Left lobe of liver (tissue), 2 donors: Measurements from ENCODE around the gene SF3A1. TPM values are rescaled to one million over a fixed set of nuclear protein-coding genes. Genes with fewer than 3 reads are reported as not detected.
A peak's percentile ranks its signal among the peaks of the same experiment; 100 is the strongest.

Experiments
- ATAC-seq: fragments of 200-7000 bp; cut with Tn5 transposase; one replicate; pipeline ENCODE4 v1.9.1; 2020; ENCODE audit warnings: mild to moderate bottlenecking, moderate library complexity
- DNase-seq: peaks from one replicate; pipeline ENCODE4 v3.0.0-alpha.2; 2020; ENCODE audit warnings: low spot score
- total RNA-seq: library from RNA; stranded (reverse); gene quantifications from one replicate; pipeline ENCODE4 v1.2.1, GENCODE V29; 2021
- donor health status: DM: no; HTN: no; CAD: no; lungs with moderate emphysema.
- donor health status: DM: no; HTN: yes; CAD: no.

Gene SF3A1
- total RNA-seq, 1 donor from 2014 or later = 73.3 TPM

DNA sequence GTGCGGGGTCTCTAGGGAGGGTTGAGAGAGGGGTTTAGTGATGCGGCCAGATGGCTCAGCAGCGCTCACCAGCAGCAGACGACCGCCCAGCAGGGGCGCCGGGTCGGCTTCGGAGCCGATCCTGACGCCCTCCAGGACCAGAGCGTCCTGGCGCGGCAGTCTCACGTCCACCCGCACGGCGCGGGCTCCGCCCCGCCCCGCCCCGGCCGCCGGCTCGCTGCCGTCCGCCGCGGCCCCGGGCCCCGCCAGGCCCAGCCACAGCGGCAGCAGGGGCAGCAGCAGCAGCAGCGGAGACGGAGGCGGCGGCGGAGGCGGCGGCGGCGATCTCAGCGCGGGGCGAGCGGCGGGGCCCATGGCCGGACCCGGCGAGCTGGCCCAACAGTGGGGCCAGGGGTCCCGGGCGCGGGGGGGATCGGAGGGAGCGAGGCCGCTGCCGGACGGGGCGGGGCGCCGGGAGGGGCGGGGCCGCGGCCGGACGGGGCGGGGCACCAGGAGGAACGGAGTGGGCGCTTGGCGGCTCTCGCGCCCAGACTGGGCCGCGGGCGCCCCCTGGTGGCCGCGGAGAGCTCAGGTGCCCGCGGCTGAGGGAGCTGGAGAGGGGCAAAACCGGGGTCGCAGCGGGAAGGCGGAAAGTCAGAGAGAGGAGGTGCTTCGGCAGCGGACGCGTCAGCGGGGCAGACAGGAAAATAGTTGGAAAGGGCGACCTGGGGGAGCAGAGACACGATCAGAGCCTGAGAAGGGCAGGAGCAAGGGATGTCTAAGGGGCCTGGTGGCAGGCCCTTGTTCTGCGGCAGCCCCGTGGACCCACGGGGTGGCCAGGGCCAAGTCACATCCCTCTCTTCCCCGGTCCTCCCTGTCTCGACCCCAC lies 30.5 kb upstream of the SF3A1 start, which contains the start of gene RNF215:
Gene RNF215, minus strand, starts transcription at position 452 of the 868 bp plus-strand sequence. Its CDS starts 98 bp downstream, at position 354.
- peak; percentile 92 for ATAC-seq
- DNase-seq = peak; percentile 87

DNA sequence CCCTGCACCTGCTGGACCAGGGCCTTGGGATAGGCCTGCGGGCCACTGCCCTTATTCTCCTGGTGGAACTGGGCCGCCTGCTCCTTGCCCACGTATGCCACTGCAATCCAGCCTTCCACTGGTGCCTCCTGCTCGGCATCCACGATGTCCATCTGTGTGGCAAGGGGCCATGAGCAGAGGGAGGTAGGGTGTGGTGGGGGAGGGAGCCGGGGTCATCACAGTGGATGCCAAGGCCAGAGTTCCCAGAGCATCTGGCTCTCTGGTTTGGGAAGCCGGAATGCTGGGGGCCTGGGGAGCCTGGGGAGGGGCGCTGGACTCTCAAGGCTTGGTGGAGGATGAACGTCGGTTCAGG lies 29.9 kb upstream of the SF3A1 start:
- DNase-seq (no peak), ATAC-seq (no peak)

DNA sequence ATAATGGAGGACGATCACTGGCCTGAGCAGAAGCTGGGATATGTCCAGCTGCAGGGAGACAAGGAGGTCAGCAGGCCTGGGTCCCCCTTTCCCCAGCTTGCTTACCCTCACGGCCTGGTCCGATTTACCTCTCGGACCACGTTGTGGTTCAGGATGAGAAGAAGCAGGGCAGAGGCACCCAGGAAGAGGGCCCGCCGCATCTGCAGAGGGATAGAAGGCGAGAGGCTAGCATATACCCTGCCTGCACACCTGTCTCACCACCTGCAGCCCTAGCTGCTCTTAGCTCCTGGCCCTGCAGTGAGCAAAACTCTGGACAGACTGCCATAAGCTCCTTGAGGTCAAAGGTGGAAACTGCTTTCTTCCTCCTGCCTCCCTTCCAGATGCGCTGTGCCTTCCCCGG lies 29.2 kb upstream of the SF3A1 start:
- DNase-seq = no peak
- ATAC-seq = no peak

DNA sequence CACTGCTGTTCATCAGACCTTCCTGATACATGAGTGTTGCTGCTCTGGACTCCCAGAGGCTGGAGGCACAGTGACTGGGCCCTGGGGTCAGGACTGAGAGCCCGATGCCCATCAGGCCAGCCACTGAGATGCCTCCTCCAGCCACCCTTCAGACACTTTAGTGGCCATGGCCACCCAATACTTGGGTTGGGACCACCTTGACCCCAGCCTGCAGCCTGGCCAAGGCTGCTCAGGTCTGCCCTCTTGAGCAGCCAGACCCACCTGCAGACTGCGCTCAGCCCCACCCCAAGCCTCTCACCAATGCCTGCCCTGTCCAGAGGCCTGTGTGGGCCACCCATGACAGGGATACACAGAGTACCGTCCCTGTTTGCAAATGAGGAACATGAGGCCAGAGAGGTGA lies 26.4 kb upstream of the SF3A1 start:
- DNase-seq (no peak), ATAC-seq (no peak)

DNA sequence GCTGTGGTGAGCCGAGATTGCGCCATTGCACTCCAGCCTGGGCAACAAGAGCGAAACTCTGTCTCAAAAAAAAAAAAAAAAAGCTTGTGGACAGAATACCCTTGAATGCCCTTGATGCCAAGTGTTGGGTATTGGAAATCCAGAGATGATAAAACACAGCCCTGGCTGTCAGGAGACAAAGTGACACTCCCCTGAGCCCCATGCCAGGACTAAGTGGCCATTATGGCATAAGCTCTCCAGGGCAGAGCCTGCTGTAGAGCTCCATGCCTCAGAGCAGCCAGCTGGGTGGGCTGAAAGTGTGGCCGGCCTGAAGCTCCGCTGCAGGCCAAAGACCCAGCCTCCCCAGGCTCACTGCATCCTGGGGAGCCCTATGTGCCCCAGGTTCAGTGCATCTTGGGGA lies 25.6 kb upstream of the SF3A1 start:
- DNase-seq (no peak), ATAC-seq (no peak)

DNA sequence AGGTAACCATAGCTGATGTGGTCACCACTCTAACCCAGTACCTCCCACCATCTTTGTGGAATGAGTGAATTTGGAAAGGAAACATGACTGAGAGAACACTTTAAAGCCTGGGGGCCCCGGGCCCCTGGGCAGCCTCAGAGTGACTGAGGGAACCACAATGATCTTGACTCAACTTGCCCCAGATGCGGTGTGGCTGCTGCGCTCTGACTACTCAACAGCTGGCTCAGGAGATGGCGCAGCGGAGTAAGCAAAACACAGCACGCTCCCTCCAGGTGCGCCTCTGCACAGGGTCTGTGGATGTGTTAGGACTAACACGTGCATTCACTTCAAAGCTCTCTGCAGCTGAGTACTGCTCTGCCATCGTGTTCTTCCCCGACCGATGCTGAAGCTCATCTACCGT lies 24.6 kb upstream of the SF3A1 start:
- ATAC-seq (no peak), DNase-seq (no peak)

DNA sequence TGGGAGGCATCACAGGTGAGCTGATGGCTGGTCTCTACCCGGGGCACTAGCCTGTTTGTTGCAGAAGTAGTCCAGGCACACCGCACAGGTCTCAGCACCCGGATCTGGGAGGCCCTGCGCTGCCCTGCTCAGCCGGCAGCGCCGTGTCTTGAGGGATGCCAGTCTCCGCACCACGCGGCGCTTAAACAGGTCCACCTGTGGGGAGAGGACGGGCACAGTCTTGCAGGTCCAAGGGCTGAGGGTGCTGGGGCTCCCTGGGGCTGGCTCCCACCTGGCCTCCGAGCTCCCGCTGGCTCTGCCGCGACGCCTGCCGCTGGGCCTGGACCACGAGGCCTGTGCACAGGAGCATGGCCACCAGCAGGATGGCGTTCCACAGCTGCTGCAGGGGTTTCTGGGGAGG lies 23.3 kb upstream of the SF3A1 start:
- DNase-seq (no peak), ATAC-seq (no peak)

DNA sequence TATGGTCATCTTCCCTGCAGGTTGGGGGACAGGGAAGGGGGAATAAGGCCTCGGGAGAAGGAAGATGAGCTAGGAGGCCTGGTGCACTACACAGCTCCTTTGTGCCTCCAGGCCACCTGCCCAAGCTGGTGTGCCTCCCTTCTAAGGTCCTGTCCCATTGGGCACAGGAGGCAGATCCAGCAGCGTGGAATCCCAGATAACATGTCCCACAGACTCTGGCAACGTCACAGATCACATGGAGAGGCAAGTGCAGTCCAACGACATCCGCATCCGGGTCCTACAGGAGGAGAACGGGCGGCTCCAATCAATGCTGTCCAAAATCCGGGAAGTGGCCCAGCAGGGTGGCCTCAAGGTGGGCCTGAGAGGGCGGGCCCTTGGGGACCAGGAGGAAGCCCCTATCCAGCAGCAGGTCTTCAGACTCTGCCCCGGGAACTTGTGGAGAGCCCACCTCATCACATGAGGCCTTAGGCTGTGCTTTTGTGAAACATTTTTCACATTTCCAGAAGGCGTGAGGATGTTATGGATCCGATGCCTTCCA lies 18.7 kb upstream of the SF3A1 start:
- no peak for DNase-seq
- no peak for ATAC-seq

DNA sequence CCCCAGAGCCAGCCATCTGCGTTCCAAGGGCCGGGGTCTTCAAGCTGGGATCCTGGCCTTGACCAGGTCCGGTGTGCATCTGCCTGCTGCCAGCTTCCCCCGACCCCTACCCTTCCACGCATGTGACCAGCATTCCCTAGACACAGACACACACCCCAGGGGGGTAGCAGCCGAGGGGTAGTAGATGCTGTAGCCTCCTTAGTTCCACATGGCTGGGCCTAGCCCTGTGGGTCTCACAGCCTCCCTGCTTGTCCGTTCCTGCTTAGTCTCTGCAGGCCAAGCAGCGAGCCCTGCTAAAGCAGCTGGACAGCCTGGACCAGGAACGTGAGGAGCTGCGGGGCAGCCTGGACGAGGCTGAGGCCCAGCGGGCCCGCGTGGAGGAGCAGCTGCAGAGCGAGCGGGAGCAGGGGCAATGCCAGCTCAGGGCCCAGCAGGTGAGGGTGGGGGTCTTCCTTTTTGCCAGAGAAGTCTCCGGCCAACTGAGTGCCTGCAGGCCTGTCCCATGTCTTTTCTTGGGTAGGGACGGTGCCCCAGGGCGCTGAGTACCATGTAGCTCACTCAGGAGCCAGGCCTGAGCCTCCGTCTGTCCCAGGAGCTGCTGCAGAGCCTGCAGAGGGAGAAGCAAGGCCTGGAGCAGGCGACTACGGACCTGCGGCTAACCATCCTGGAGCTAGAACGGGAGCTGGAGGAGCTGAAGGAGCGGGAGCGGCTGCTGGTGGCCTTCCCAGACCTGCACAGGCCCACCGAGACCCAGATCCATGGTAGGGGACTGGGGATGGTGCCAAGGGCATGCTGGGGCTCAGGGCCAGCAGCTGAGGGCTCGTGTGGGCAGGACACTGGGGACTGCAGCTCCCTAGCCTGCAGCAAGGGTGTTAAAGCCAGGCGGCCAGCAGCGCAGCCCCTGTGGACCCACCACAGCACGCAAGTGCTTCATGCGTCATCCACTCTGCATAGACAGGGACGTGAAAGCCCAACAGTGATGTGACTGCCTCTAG lies 16.9 kb upstream of the SF3A1 start:
- DNase-seq = no peak
- no peak for ATAC-seq

DNA sequence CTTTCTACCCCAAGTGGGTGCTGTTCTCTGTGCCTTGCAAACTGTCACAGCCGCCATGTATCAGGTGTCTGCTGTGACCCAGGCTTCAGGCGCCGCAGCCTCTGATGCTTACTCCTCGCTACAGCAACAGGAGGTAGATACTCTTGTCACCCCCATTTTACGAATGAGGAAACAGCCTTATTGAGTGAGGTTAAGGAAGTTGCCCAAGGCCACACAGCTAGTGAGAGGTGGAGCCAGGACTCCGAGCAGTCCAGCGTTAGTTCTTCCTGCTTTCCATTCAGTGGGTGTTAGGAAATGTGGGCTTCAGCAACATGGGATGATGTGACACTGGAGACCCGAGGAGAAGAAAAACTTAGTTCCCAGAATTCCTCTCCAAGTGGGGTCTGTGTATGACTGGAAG lies 16.2 kb upstream of the SF3A1 start:
- DNase-seq = no peak
- ATAC-seq = no peak

DNA sequence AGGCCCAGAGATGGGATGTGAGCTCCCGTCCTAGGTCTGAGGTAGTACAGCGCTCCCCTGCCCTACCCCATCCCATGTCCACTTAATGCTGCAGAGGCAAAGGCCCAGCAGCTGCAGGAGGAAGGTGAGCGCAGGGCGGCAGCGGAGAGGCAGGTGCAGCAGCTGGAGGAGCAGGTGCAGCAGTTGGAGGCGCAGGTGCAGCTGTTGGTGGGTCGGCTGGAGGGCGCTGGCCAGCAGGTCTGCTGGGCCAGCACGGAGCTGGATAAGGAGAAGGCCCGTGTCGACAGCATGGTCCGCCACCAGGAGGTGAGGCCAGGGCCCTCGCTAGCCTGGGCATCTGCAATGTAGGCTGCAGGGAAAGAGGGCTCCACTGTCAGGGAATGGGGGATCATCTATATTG lies 15.3 kb upstream of the SF3A1 start:
- no peak for DNase-seq
- no peak for ATAC-seq

DNA sequence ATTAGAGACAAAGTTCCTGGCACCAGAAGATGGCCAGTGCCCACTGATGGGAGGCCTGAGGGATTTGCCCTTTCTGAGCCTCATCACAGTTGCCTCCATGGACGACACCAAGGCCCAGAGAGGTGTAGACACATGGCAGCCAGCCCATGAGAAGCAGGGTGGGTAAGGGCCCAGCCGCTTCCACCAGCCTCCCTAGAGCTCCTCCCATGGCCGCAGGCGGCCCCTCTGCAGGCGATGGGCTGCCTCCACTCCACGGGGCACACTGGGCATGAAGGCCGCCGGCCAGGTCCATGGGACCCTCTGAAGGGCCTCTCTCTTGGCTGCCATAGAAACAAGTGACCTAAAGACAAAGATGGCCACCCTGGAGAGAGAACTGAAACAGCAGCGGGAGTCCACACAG lies 14.6 kb upstream of the SF3A1 start:
- ATAC-seq (no peak), DNase-seq (no peak)

DNA sequence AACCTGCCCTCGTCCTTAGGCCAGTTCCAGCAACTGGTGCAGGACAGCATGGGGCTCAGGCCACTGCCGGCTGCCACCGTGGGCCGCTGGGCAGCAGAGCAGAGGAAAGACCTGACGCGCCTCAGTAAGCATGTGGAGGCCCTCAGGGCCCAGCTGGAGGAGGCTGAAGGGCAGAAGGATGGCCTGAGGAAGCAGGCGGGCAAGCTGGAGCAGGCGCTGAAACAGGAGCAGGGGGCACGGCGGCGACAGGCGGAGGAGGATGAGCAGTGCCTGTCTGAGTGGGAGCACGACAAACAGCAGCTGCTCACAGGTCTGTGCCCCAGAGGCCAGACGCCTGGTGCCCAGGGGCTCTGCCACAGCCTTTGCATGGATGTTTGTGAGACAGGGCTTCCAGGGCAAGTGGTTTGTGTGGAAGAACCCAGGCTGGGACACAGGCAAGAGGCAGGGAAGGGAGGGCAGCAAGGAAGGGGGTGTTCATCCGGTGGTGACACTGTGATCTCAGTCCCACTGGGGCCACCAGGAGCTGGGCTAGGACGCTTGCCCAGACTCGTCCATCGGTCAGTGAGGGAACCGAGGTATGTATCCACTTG lies 14.0 kb upstream of the SF3A1 start:
- DNase-seq (no peak), ATAC-seq (no peak)

DNA sequence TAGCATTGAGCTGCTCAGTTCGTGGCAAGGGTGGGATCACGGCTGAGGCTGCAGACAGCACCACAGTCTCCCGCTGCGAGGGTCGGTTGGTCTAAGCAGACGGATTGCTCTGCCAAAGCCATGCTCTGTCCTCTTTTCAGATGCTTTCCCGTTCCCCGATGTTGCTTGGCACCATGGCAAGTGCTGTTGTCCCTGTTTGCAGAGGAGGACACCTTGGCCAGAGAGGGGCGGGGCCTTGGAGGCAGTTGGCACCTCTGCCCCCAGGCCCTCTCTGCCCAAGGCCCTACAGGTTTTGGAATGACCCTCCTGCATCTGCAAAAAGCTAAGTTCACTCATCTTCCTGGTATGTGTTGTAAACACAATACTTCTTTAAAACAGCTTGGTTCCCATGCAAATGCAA lies 11.7 kb upstream of the SF3A1 start:
- no peak for DNase-seq
- peak; percentile 54 for ATAC-seq

DNA sequence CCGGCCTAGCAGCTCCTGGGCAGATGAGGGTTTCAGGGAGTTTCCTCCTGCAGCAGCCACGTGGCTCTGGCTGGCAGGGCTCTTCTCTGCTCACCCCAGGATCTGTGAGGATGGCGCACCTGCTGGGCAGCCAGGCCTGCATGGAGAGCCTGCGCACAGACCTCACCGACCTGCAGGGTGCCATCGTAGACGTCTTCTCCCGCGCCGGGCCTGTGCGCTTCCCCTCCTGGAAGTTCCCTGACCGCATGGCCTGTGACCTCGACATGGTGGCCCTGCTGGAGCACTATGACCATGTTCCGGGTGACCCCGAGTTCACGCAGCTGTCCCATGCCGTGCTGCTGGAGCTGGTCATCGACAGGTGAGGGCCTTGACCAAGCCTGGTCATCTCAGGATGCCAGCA lies 9.2 kb upstream of the SF3A1 start:
- ATAC-seq (no peak), DNase-seq (no peak)

DNA sequence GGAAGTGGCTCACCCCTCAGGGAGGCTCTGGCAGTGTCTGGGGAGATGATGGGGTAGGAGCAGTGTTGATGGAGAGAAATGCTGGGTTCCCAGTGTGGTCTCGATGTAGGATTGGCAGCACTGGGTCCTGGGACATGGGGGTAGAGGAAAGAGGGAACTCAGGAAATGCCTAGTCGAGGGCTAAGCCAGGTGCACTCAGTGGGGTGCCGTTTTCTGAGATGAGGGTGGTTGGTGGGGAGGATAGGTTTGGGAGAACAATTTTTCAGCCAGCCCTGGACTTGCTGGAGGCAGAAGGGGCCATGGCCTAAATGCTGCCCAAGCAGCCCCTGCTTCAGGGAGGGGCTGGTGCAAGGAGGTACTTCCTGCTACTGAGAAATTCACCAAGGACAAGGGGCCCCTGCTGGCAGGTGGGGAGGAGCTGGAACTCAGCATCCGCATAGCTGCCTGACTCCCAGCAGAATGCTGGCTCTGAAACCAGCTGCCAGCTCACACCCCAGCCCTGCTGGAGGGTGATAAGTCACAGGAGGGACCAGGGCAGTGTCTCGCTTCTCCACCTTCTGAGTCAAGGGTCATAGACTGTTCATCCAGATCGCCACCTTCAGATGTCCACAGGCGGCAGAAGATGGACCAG lies 6.1 kb upstream of the SF3A1 start:
- ATAC-seq (no peak), DNase-seq (no peak)

DNA sequence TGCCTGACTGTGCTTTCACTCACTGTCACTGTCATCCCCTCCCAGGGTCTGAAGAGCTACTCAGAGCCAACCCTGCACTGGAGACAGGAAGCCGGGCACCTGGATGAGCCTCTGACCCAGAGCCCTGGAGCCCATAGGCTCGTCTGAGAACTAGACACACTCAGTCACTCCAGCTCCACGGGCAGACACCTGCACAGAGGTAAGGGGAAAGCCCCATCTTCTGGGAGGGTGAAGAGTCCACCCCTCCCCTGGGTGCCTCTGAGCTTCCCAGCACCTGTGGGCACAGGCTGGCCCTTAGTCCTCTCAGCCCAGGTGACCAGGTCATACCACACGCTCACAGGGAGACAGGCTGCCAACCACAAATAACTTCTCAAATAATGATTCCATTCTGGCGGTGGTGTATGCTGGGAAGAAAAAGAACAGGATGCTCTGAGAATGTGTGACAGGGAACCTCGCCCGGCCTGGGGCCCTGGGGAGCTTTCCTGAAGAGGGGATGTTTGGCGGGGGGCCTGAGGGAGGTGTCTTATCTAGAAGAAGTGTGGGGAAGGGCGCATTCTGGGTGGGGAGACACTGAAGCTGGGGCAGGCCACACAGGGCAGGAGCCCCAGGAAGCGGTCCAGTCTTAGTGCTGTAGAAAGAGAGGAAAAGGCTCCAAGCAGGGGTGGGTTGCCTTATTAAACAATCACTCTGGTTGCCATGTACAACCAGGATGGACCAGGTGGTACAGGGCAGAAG lies 5.4 kb upstream of the SF3A1 start:
- DNase-seq = no peak
- ATAC-seq = no peak

DNA sequence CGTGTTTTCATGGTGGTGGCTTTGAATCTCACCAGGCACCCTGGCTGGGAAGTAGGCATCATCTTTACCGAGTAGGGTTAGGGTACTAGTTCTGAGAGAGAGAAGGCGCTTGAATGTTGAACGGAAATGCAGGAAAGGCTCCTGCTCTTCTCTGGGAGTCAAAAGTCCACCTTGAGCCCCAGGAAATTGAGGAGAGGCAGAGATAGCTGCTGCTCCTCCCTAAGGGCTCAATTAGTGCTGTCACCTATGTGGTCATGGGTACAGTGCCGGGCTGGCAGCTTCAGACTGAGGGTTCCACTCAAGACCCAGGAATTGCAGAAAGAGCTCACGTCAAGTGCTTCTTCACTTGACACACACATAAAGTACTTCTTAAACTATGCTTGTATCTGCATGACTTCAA lies 1.8 kb upstream of the SF3A1 start:
- DNase-seq (no peak), ATAC-seq (no peak)

DNA sequence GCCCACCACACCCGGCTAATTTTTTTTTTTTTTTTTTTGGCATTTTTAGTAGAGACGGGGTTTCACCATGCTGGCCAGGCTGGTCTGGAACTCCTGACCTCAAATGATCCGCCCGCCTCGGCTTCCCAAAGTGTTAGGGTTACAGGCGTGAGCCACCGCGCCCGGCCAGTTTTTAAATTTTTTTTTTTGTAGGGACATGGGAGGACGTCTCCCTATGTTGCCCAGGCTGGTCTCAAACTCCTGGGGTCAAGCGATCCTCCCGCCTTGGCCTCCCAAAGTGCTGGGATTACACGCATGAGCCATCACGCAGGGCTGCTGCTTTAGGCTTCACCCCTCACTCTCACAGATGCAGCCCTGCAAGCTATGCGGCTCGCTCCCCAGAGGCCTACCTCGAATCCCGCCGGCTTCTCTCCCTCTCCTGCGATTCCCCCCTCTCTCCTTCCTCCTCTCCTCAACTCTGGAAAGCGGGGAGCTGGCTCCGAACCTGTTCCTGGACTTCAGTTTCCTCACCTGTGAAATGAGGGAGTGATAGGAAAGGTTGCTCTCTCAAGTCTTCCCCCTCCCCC lies 1.0 kb upstream of the SF3A1 start:
- no peak for ATAC-seq
- no peak for DNase-seq

DNA sequence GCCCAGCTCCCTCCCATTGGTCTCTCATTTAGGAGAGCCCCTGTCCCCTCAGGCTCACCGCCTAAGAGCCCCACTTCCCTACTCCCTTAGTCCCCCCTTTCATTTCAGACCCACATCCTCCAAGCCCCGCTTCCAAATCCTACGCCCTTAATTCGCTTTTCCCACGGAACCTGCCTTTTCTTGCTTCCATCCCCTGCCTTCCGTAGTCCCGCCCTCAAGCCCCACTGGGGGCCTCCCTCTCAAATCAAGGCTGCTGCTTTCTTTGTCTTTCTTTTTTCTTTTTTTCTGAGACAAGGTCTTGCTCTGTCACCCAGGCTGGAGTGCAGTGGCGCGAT lies 509 bp upstream of the SF3A1 start:
- ATAC-seq (peak; percentile 2), DNase-seq (no peak)
